ENCODE measurements around the gene NPC1L1. TPM values are rescaled to one million over a fixed set of nuclear protein-coding genes. Genes with fewer than 3 reads are reported as not detected.

NPC1L1 gene
- total and polyA plus RNA-seq, 2 of the 4 experiments (the other 2 are of a cell fraction): 0.07 TPM; not detected in 1

GRCh38 chr7:44486693-44487092 lies 54.4 kb downstream of the NPC1L1 start:
- no peak overlapping the region for H3K4me2 ChIP-seq (ENCODE audit: low read depth, low read length)
- 0 out of 2 replicates have a peak overlapping the region, but pooled peaks have one; percentile 31 for H3K23ac ChIP-seq (ENCODE audit: low read depth, low read length)
- H3K79me1 ChIP-seq (ENCODE audit: low read depth in 1 of 2, low read length in 2 of 2): peaks cover 42 to 74% of the 10 kb centered on the region in 2 experiments
- H3K9me1 ChIP-seq (ENCODE audit: insufficient read depth, low read length): peaks cover 19% of the 10 kb centered on the region
- peaks cover 2% of the 10 kb centered on the region; the same call in 1 of the 2 replicates for H3K4me1 ChIP-seq (ENCODE audit: control insufficient read depth, insufficient read depth, low read length)
- intact Hi-C loops (cut with micrococcal nuclease) (no loop called here), dilution Hi-C loops (cut with HindIII; ENCODE audit: low sequenced_read_pairs, unreplicated experiment) (no loop called here), in situ Hi-C loops (cut with MboI; ENCODE audit: low sequenced_read_pairs) (loop anchor here (5.0 kb wide), 1 partner anchor 71 kb away; no protein-coding TSS in a partner anchor)
- no peak overlapping the region for H2AFZ ChIP-seq (replicated peaks; ENCODE audit: low read length, poor library complexity)
- H3K9ac ChIP-seq (ENCODE audit: low read depth, low read length): no peak overlapping the region
- no peak overlapping the region for H2BK120ac ChIP-seq (ENCODE audit: low read depth, low read length)
- H4K91ac ChIP-seq (ENCODE audit: insufficient read depth, low read depth, low read length): no peak overlapping the region
- WGBS, 2 experiments (ENCODE audit: extremely low coverage in 2 of 2, insufficient read length in 1 of 2): 100% methylated on average over 1 of the region's 1 CpG; no CpG with 5 or more reads in 1 of the 2 experiments
- no peak overlapping the region for H3K27ac ChIP-seq (ENCODE audit: insufficient read depth, low read length)
- ChIA-PET CTCF (interaction anchor here (0.6 to 1.3 kb wide), 2 partner anchors 79 to 1415 kb away, joined by 3 to 4 read pairs; no protein-coding TSS in a partner anchor), POLR2A (ENCODE audit: unreplicated experiment) (no interaction called here)
- TF ChIP-seq MAFK (IDR thresholded peaks at IDR 0.05; ENCODE audit: low read depth, low read length): no peak
- TF ChIP-seq, protein P1, sequence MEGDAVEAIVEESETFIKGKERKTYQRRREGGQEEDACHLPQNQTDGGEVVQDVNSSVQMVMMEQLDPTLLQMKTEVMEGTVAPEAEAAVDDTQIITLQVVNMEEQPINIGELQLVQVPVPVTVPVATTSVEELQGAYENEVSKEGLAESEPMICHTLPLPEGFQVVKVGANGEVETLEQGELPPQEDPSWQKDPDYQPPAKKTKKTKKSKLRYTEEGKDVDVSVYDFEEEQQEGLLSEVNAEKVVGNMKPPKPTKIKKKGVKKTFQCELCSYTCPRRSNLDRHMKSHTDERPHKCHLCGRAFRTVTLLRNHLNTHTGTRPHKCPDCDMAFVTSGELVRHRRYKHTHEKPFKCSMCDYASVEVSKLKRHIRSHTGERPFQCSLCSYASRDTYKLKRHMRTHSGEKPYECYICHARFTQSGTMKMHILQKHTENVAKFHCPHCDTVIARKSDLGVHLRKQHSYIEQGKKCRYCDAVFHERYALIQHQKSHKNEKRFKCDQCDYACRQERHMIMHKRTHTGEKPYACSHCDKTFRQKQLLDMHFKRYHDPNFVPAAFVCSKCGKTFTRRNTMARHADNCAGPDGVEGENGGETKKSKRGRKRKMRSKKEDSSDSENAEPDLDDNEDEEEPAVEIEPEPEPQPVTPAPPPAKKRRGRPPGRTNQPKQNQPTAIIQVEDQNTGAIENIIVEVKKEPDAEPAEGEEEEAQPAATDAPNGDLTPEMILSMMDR (conservative IDR thresholded peaks at IDR 0.05; ENCODE audit: low read depth, low read length): 0 out of 2 replicates have a peak, but pooled peaks have one; percentile 14
- TF ChIP-seq CEBPB (IDR thresholded peaks at IDR 0.05; ENCODE audit: low read depth, low read length): peak; percentile 25; the same call in 1 of the 2 replicates
- no peak overlapping the region for H2BK15ac ChIP-seq (ENCODE audit: low read depth, low read length)
- no peak overlapping the region for H2AK9ac ChIP-seq (replicated peaks; ENCODE audit: low read depth, low read length, poor library complexity)
- peaks cover 19% of the 10 kb centered on the region for H3K36me3 ChIP-seq (ENCODE audit: control insufficient read depth, insufficient read depth, low read length)
- no peak overlapping the region; a peak in 1 of 4 replicates for H4K8ac ChIP-seq (ENCODE audit: low read depth in 2 of 2, low read length in 2 of 2)
- H2BK20ac ChIP-seq (ENCODE audit: low read depth, low read length): no peak overlapping the region
- no peak overlapping the region for H3K4me3 ChIP-seq (ENCODE audit: insufficient read depth, low read depth, low read length)
- DNase-seq (peak; percentile 49), ATAC-seq (ENCODE audit: low read depth) (no peak)
- no peak overlapping the region for H3K18ac ChIP-seq (ENCODE audit: low read depth, low read length)
- BruUV-seq (replicated peaks): no TSS peak
- H3K9me3 ChIP-seq (ENCODE audit: control insufficient read depth, insufficient read depth, low read length): peaks cover 3% of the 10 kb centered on the region; the same call in 1 of the 2 replicates
- H4K5ac ChIP-seq (ENCODE audit: low read depth, low read length): no peak overlapping the region
- peaks cover 14% of the 10 kb centered on the region; the same call in 1 of the 2 replicates for H4K20me1 ChIP-seq (ENCODE audit: insufficient read depth, low read length)
- H3K56ac ChIP-seq (ENCODE audit: extremely low read depth, insufficient read depth, low read length): no peak overlapping the region
- H2AK5ac ChIP-seq (ENCODE audit: low read depth, low read length): no peak overlapping the region
- no peaks in the 10 kb centered on the region for H3K27me3 ChIP-seq (ENCODE audit: control insufficient read depth, insufficient read depth, low read length)
- no peak overlapping the region for H3K14ac ChIP-seq (replicated peaks; ENCODE audit: low read depth, low read length)
- no peak overlapping the region for H3K4ac ChIP-seq (ENCODE audit: low read depth, low read length)
- no peak overlapping the region for H2BK5ac ChIP-seq (ENCODE audit: low read depth, low read length, poor library complexity, severe bottlenecking)
